WTC11 (cell line): ENCODE results near the gene UAP1L1.

Experiments used
- SP1 ChIP-seq: sonication (generic); formaldehyde crosslinking; conservative IDR thresholded peaks from 2 replicates; pipeline ENCODE4 v1.8.1; 2022; ENCODE audit warnings: missing genetic modification reagents
- TF ChIP-seq, protein P1 (sequence below): sonication (generic); formaldehyde crosslinking; IDR thresholded peaks from 2 replicates; pipeline ENCODE4 v1.8.0; 2022; ENCODE audit warnings: missing genetic modification reagents
- TF ChIP-seq, protein P2 (sequence below): fragments of 200-600 bp; IDR thresholded peaks from 2 replicates; pipeline ENCODE4 v1.8.0; 2022; ENCODE audit warnings: antibody characterized with exemption

DNA sequence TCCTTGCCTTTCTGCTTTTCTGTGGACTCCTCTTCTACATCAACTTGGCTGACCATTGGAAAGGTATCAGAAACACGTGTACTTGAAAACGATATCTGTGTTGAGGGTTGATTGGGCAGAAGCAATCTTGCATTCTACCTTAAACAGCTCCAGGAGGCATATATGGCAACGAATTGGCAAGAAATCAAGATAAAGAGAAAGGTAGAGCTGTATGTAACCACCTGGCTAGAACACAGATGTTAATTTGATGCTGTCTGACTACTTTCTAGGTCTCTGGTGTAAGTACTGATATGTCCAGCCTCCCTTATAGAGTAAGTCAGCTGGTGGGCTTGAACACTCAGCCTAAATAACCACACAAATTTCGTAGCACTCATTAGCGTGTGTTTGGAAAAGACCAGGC is 10.8 kb downstream of the UAP1L1 start:
- TF ChIP-seq SP1 (CRISPR knock-in tag): no peak
- TF ChIP-seq, protein P1, sequence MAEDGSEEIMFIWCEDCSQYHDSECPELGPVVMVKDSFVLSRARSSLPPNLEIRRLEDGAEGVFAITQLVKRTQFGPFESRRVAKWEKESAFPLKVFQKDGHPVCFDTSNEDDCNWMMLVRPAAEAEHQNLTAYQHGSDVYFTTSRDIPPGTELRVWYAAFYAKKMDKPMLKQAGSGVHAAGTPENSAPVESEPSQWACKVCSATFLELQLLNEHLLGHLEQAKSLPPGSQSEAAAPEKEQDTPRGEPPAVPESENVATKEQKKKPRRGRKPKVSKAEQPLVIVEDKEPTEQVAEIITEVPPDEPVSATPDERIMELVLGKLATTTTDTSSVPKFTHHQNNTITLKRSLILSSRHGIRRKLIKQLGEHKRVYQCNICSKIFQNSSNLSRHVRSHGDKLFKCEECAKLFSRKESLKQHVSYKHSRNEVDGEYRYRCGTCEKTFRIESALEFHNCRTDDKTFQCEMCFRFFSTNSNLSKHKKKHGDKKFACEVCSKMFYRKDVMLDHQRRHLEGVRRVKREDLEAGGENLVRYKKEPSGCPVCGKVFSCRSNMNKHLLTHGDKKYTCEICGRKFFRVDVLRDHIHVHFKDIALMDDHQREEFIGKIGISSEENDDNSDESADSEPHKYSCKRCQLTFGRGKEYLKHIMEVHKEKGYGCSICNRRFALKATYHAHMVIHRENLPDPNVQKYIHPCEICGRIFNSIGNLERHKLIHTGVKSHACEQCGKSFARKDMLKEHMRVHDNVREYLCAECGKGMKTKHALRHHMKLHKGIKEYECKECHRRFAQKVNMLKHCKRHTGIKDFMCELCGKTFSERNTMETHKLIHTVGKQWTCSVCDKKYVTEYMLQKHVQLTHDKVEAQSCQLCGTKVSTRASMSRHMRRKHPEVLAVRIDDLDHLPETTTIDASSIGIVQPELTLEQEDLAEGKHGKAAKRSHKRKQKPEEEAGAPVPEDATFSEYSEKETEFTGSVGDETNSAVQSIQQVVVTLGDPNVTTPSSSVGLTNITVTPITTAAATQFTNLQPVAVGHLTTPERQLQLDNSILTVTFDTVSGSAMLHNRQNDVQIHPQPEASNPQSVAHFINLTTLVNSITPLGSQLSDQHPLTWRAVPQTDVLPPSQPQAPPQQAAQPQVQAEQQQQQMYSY (CRISPR knock-in tag): no peak
- TF ChIP-seq, protein P2, sequence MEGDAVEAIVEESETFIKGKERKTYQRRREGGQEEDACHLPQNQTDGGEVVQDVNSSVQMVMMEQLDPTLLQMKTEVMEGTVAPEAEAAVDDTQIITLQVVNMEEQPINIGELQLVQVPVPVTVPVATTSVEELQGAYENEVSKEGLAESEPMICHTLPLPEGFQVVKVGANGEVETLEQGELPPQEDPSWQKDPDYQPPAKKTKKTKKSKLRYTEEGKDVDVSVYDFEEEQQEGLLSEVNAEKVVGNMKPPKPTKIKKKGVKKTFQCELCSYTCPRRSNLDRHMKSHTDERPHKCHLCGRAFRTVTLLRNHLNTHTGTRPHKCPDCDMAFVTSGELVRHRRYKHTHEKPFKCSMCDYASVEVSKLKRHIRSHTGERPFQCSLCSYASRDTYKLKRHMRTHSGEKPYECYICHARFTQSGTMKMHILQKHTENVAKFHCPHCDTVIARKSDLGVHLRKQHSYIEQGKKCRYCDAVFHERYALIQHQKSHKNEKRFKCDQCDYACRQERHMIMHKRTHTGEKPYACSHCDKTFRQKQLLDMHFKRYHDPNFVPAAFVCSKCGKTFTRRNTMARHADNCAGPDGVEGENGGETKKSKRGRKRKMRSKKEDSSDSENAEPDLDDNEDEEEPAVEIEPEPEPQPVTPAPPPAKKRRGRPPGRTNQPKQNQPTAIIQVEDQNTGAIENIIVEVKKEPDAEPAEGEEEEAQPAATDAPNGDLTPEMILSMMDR: no peak
